Stimulated activated CD4-positive, alpha-beta T cell treated with anti-CD3 and anti-CD28 coated beads, Interleukin-4, amount 100 ng/mL, for 48 hours (primary cell): ENCODE data around the gene OTOGL.
"Not testable (repeated sequence)": the region's sequence is repeated elsewhere in the genome, so short reads cannot be mapped to it uniquely, and the experiment has no call there.

Experiments used
- DNase-seq, 2 donors: peaks; one replicate each; pipeline ENCODE4 v3.0.0-alpha.2; 2020; ENCODE audit warnings: low read depth in 2 of 2

The OTOGL gene

GRCh38 chr12:80219345-80219744 lies 120.0 kb downstream of the OTOGL start:
- no peak for DNase-seq

GRCh38 chr12:80222261-80222660 lies 122.9 kb downstream of the OTOGL start:
- no peak for DNase-seq

GRCh38 chr12:80226576-80226975 lies 127.2 kb downstream of the OTOGL start:
- no peak for DNase-seq

- DNase-seq: not testable (repeated sequence)
Observed at GRCh38 chr12:80227904-80228303, 128.6 kb downstream of the OTOGL start.

- DNase-seq: no peak
Observed at GRCh38 chr12:80230068-80230467, 130.7 kb downstream of the OTOGL start.

GRCh38 chr12:80232837-80233236 lies 133.5 kb downstream of the OTOGL start:
- DNase-seq: no peak

GRCh38 chr12:80233926-80234325 lies 134.6 kb downstream of the OTOGL start:
- no peak for DNase-seq

- DNase-seq: no peak
Observed at GRCh38 chr12:80234667-80235066, 135.3 kb downstream of the OTOGL start.

- no peak for DNase-seq
Observed at GRCh38 chr12:80235944-80236343, 136.6 kb downstream of the OTOGL start.

- no peak for DNase-seq
Observed at GRCh38 chr12:80239867-80240266, 140.5 kb downstream of the OTOGL start.

GRCh38 chr12:80241576-80242273 lies 142.4 kb downstream of the OTOGL start:
- no peak for DNase-seq

GRCh38 chr12:80242321-80242720 lies 143.0 kb downstream of the OTOGL start:
- no peak for DNase-seq

- not testable (repeated sequence) for DNase-seq
Observed at GRCh38 chr12:80249581-80249980, 150.2 kb downstream of the OTOGL start.

GRCh38 chr12:80257920-80258319 lies 158.6 kb downstream of the OTOGL start:
- no peak for DNase-seq

GRCh38 chr12:80260269-80260668 lies 160.9 kb downstream of the OTOGL start:
- no peak for DNase-seq

- DNase-seq: no peak
Observed at GRCh38 chr12:80261403-80261802, 162.1 kb downstream of the OTOGL start.

GRCh38 chr12:80262346-80262745 lies 163.0 kb downstream of the OTOGL start:
- no peak for DNase-seq

GRCh38 chr12:80262771-80263170 lies 163.4 kb downstream of the OTOGL start:
- DNase-seq: no peak

GRCh38 chr12:80264386-80264785 lies 165.0 kb downstream of the OTOGL start:
- DNase-seq: no peak

GRCh38 chr12:80264891-80265290 lies 165.6 kb downstream of the OTOGL start:
- DNase-seq: no peak

- no peak for DNase-seq
Observed at GRCh38 chr12:80268924-80269749, 169.8 kb downstream of the OTOGL start.

- DNase-seq: no peak
Observed at GRCh38 chr12:80269803-80270552, 170.6 kb downstream of the OTOGL start.
